Right lobe of liver (tissue), 4 donors: Measurements from ENCODE around the gene NRXN2.

ENCODE experiments used
- POLR2A ChIP-seq: fragments of 450-650 bp; IDR thresholded peaks from one replicate; pipeline ENCODE4 v1.6.1; 2017; ENCODE audit warnings: antibody characterized with exemption, mild to moderate bottlenecking
- TF ChIP-seq, protein P1 (sequence below), 4 donors: fragments of 200-600 bp in 3 of 4; fragments of 450-650 bp in 1 of 4; IDR thresholded peaks; one replicate each; pipeline versions ENCODE4 v1.5.1 to v1.8.0; 2016 to 2022; ENCODE audit warnings: antibody characterized with exemption in 4 of 4, mild to moderate bottlenecking in 2 of 4
- donor health status: DM: no; HTN: no; CAD: no.
- donor health status: DM: no; HTN: no; CAD: no.
- donor health status: DM: no; HTN: yes; CAD: no.

DNA sequence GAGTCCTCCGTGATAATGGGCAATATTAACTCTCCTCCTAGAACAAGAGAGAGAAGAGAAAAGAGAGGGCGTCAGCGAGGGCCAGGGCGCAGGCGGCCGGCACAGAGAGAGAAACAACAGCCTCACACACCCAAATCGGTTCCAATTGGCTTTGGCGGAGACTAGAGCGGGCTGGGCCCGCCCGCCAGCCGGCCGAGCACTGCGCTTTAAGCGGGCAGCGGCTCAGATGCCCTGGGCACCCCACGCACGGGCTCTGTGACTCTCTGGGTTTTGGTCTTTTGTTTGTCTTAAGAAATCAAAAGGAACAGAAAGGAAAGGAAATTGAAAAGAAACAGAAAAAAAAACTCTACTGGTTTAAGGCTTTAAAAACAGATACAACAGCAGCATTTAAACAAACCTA is 115.0 kb downstream of the NRXN2 start:
- TF ChIP-seq, protein P1, sequence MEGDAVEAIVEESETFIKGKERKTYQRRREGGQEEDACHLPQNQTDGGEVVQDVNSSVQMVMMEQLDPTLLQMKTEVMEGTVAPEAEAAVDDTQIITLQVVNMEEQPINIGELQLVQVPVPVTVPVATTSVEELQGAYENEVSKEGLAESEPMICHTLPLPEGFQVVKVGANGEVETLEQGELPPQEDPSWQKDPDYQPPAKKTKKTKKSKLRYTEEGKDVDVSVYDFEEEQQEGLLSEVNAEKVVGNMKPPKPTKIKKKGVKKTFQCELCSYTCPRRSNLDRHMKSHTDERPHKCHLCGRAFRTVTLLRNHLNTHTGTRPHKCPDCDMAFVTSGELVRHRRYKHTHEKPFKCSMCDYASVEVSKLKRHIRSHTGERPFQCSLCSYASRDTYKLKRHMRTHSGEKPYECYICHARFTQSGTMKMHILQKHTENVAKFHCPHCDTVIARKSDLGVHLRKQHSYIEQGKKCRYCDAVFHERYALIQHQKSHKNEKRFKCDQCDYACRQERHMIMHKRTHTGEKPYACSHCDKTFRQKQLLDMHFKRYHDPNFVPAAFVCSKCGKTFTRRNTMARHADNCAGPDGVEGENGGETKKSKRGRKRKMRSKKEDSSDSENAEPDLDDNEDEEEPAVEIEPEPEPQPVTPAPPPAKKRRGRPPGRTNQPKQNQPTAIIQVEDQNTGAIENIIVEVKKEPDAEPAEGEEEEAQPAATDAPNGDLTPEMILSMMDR (IDR thresholded peaks at IDR 0.05): no peak
- no peak for TF ChIP-seq POLR2A
